C4-2B (cell line): ENCODE data around the gene LMF1.

Experiments used
- H3K27ac ChIP-seq: fragments of 450-650 bp; 2 replicates; pipeline ENCODE4 v1.5.1; 2017
- ZFX ChIP-seq: fragments of 450-650 bp; IDR thresholded peaks from 2 replicates; pipeline ENCODE4 v1.6.1; 2017
- TF ChIP-seq, protein P1 (sequence below): fragments of 450-650 bp; conservative IDR thresholded peaks from 2 replicates; pipeline ENCODE4 v1.5.1; 2017; ENCODE audit warnings: mild to moderate bottlenecking

The LMF1 gene

DNA sequence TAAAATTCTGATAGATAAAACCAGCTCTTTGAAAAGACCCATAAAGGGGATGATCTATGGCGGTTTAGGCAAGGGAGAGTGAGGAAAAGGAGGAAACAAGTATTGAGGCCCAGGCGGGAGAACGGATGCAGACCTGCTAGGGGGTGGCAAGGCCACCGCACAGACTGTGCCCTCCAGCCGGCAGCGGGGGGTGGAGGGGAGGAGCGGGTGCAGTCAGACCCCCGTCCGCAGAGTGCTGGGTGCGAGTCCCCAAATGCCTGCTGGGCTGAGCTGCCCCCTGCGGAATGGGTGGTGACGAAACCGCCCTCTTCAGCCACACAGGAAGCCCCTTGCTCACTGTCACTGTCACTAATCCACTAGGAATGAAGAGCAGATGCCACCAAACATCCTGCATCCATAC lies 46.0 kb downstream of the LMF1 start:
- H3K27ac ChIP-seq = no peak overlapping the region
- TF ChIP-seq, protein P1, sequence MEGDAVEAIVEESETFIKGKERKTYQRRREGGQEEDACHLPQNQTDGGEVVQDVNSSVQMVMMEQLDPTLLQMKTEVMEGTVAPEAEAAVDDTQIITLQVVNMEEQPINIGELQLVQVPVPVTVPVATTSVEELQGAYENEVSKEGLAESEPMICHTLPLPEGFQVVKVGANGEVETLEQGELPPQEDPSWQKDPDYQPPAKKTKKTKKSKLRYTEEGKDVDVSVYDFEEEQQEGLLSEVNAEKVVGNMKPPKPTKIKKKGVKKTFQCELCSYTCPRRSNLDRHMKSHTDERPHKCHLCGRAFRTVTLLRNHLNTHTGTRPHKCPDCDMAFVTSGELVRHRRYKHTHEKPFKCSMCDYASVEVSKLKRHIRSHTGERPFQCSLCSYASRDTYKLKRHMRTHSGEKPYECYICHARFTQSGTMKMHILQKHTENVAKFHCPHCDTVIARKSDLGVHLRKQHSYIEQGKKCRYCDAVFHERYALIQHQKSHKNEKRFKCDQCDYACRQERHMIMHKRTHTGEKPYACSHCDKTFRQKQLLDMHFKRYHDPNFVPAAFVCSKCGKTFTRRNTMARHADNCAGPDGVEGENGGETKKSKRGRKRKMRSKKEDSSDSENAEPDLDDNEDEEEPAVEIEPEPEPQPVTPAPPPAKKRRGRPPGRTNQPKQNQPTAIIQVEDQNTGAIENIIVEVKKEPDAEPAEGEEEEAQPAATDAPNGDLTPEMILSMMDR = no peak
- TF ChIP-seq ZFX = no peak

DNA sequence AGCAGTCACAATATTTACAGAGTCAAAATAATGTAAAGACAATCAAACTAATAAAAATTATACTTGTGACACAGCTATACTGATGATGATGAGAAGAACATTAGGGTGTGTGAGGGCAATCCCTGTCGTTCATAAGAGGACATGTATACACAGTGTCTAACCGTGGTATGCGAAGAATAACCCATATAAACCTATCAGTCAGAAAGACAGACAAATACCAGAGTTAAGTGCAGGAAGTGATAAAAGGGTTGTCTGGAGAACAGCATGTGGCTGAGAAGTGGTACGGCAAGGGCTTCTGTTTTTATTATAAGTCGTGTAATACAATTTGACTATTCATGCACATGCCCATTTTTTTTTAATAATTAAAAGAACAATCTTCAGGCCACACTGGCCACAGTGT lies 46.7 kb downstream of the LMF1 start:
- TF ChIP-seq ZFX = no peak
- TF ChIP-seq, protein P1 = no peak
- H3K27ac ChIP-seq = no peak overlapping the region

DNA sequence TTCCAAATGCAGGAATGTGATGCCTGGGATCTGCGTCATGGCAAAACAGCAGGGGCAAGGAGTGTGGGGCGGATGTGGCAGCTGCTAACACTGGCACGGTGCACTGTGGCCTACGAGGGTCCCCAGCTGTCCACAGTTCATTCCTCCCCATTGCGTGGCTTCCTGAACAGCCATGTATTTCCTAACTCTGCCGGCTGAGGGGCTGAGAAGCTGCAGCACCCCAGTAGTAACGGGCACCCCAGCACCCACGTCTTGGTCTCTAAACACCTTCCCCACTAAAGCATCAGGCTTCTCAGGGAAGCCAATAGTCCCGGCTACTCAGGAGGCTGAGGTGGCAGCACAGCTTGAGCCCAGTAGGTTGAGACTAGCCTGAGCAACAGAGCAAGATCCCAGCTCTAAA lies 47.6 kb downstream of the LMF1 start:
- H3K27ac ChIP-seq = no peak overlapping the region
- TF ChIP-seq, protein P1 = no peak
- no peak for TF ChIP-seq ZFX

DNA sequence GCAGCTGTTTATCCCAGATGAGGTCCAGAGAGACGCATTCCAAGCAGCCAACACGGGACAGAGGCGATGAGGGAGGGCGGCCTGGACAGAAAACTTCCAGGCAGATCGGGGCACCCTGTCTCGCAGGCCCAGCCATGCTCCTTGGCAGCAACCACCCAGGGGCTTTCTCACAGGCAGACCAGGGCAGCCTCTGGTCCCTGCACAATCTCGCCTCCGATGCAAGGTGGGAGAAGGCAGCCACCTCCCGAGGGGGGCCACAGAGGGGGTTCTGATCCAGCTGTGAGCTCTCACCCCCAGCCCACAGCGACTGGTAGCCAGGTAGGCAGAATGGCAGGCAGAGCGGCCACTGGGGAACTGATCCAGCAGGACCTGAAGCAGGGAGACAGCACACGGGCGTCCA lies 48.7 kb downstream of the LMF1 start:
- no peak overlapping the region for H3K27ac ChIP-seq
- TF ChIP-seq, protein P1 = no peak
- no peak for TF ChIP-seq ZFX

DNA sequence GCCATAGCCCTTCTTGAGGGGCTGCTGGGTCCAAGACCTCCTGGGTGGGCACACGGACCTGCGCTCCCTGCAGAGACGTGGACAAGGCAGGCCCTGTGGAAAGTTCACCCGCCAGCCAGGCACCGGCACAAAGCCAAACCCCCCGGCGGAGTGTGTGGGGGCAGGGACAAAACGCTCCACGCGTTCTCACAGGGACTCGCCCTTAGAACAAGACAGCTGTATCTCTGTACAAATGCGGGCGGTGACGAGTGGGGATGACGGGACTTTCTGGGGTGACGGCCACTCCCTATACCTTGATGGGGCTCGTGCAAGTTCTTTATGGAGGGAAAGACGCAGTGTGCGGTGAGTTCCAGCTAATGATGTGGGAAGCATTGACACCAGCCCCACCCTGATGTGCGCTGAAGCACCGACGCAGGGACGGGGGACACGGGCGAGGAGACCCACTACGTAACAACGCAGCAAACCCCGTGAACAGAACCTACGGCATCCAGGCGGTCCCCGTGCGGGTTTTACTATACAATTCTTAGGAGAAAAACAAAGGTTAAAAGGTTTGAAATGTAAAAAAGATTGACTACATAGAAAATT lies 49.4 kb downstream of the LMF1 start:
- TF ChIP-seq, protein P1 = no peak
- TF ChIP-seq ZFX = no peak
- H3K27ac ChIP-seq = no peak overlapping the region

DNA sequence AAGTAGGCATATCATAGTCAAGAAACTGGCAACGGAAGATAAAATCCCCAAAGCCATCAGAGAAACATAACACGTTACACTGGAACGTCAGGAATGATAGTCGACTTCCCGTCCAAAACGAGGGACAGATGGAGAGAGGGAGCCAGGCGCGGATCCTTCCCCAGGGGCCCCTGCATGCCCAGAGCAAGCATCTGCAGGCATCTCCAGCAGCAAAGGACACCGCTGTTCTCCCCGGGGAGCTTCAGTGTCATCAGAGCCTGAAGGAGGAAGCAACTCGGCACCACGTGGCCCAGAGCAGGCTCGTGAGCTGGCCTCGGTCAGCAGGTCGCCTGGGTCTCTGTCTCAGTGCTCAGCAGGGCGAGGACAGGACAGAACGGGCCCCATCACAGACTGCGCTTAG lies 50.1 kb downstream of the LMF1 start:
- TF ChIP-seq, protein P1 = no peak
- TF ChIP-seq ZFX = no peak
- H3K27ac ChIP-seq = no peak overlapping the region

DNA sequence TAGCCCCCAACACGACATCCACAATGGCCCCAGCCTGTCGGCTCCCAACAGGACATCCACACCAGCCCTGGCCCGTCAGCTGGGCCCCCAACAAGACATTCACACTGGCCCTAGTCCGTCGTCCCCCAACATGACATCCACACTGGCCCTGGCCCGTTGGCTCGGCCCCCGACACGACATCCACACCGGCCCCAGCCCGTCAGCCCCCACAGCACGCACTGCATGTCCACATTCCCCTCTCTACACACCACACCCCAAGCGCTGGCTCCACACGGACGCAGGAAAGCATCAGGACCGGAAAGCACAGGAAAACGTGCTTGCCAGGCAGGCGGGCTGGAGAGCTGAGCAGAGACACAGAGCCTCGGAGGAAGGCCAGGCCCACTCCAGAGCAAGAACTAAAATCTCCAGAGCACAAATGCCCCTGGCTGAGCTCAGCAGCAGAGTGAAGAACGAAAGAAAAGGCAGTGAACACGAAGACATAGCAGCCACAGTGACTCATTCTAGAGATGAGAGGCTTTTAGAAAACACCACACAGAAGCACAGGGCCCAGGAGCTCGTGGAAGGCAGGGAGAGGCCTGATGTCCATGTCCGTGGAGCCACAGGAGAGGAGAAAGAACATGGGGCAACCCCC lies 50.6 kb downstream of the LMF1 start:
- H3K27ac ChIP-seq = no peak overlapping the region
- TF ChIP-seq ZFX = no peak
- TF ChIP-seq, protein P1 = no peak
